H1 (cell line): Measurements from ENCODE around the gene FXYD3. TPM values are rescaled to one million over a fixed set of nuclear protein-coding genes. Genes with fewer than 3 reads are reported as not detected.

Experiments used
- EP300 ChIP-seq, 2 experiments: IDR thresholded peaks; 1 replicate in 1 of 2; 2 replicates in 1 of 2; pipeline ENCODE4 v1.6.1; 2011 to 2012; ENCODE audit warnings: low read depth in 2 of 2, low read length in 2 of 2, mild to moderate bottlenecking in 2 of 2, borderline replicate concordance in 1 of 2, inconsistent platforms in 1 of 2, moderate library complexity in 1 of 2
- KDM1A ChIP-seq: fragments of 200-600, 300-600 bp; sonication (generic); IDR thresholded peaks from 2 replicates; pipeline ENCODE4 v1.7.1; 2016; ENCODE audit warnings: mild to moderate bottlenecking, low read length, borderline replicate concordance
- SIRT6 ChIP-seq: IDR thresholded peaks from one replicate; pipeline ENCODE4 v1.7.1; 2012; ENCODE audit warnings: low read length, inconsistent platforms
- TCF12 ChIP-seq: IDR thresholded peaks from 2 replicates; pipeline ENCODE4 v1.6.1; 2011; ENCODE audit warnings: low read depth, mild to moderate bottlenecking, low read length
- polyA plus RNA-seq, 7 experiments: library from polyadenylated mRNA; depleted of rRNA in 3 of 7; stranded (reverse) in 5 of 7; unstranded in 2 of 7; fragments of >200 nt in 5 of 7; fragments of 200-250 nt in 2 of 7; gene quantifications; 1 replicate in 5 of 7; 2 replicates in 1 of 7; 4 replicates in 1 of 7; pipeline versions ENCODE4 v1.2.1 to v1.2.3, GENCODE V29; 2011 to 2013; ENCODE audit warnings: missing spikeins in 2 of 7, mixed read lengths in 2 of 7
- total RNA-seq: library from RNA; stranded (reverse); fragmentation: NEBNext Ultra II Directional; extraction: Animal tissue kit (Norgen Biotek cat#: 25700); gene quantifications from 2 replicates; pipeline ENCODE4 v1.2.1, GENCODE V29; 2021
- TF ChIP-seq, protein P1 (sequence below): IDR thresholded peaks from 2 replicates; pipeline ENCODE4 v1.6.1; 2011; ENCODE audit warnings: low read length, improper control_type of control experiment
- TF ChIP-seq, protein P2 (sequence below): IDR thresholded peaks from 2 replicates; pipeline ENCODE4 v1.6.1; 2012; ENCODE audit warnings: low read length, inconsistent platforms
- TF ChIP-seq, protein P3 (sequence below): IDR thresholded peaks from 2 replicates; pipeline ENCODE4 v1.6.1; 2012; ENCODE audit warnings: inconsistent platforms

Gene FXYD3
- total and polyA plus RNA-seq, 2 of the 8 experiments (the other 6 are each of a cell fraction or from before 2014, with no cell fraction given) = 0.33 TPM; not detected in 1

DNA sequence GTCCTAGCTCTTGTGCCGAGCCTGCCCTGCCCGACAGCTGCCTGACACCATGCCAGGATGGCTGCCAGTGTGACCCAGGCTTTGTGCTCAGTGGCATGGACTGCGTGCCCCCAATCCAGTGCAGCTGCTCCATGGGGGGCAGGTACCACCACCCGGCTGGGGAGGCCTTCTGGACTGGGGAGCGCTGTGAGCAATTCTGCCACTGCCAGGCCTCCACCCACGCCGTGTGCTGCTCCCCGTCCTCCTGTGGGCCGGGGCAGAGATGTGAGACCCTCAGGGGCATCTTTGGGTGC lies 9.4 kb upstream of the FXYD3 start (continued):
- TF ChIP-seq, protein P1, sequence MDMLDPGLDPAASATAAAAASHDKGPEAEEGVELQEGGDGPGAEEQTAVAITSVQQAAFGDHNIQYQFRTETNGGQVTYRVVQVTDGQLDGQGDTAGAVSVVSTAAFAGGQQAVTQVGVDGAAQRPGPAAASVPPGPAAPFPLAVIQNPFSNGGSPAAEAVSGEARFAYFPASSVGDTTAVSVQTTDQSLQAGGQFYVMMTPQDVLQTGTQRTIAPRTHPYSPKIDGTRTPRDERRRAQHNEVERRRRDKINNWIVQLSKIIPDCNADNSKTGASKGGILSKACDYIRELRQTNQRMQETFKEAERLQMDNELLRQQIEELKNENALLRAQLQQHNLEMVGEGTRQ = no peak
- no peak for TF ChIP-seq EP300 (IDR thresholded peaks at IDR 0.05; ENCODE audit: borderline replicate concordance in 1 of 2, low read depth in 2 of 2, low read length in 2 of 2)
- TF ChIP-seq TCF12 = no peak
- TF ChIP-seq, protein P2, sequence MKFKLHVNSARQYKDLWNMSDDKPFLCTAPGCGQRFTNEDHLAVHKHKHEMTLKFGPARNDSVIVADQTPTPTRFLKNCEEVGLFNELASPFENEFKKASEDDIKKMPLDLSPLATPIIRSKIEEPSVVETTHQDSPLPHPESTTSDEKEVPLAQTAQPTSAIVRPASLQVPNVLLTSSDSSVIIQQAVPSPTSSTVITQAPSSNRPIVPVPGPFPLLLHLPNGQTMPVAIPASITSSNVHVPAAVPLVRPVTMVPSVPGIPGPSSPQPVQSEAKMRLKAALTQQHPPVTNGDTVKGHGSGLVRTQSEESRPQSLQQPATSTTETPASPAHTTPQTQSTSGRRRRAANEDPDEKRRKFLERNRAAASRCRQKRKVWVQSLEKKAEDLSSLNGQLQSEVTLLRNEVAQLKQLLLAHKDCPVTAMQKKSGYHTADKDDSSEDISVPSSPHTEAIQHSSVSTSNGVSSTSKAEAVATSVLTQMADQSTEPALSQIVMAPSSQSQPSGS = no peak
- TF ChIP-seq KDM1A = no peak
- TF ChIP-seq SIRT6 = no peak
- TF ChIP-seq, protein P3, sequence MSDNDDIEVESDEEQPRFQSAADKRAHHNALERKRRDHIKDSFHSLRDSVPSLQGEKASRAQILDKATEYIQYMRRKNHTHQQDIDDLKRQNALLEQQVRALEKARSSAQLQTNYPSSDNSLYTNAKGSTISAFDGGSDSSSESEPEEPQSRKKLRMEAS = no peak
- TF ChIP-seq, all 59 proteins: peak for 0
